T1000 (cell line): ENCODE data around the gene ANKZF1.

Source experiments
- DNase-seq: peaks from one replicate; lab custom pipeline; 2025; ENCODE audit warnings: mixed read lengths; lab: John Stamatoyannopoulos, UW

ANKZF1 gene

GRCh38 chr2:219228041-219228910 lies 1.3 kb upstream of the ANKZF1 start:
- DNase-seq = no peak

- no peak for DNase-seq
Measured at GRCh38 chr2:219228911-219229304, 698 bp upstream of the ANKZF1 start.

- no peak for DNase-seq
Measured at GRCh38 chr2:219230059-219230540, 494 bp downstream of the ANKZF1 start.

- DNase-seq = no peak
Measured at GRCh38 chr2:219234331-219234730, 4.7 kb downstream of the ANKZF1 start.

GRCh38 chr2:219243291-219243761 lies 13.7 kb downstream of the ANKZF1 start:
- no peak for DNase-seq

GRCh38 chr2:219244789-219245147 lies 15.2 kb downstream of the ANKZF1 start:
- no peak for DNase-seq

- peak; percentile 78 for DNase-seq
Measured at GRCh38 chr2:219245148-219245898, 15.7 kb downstream of the ANKZF1 start, which contains the start of the genes GLB1L and STK16. Gene GLB1L, minus strand, starts transcription at chr2:219245444. Its CDS starts 1,871 bp downstream, at chr2:219243573. Gene STK16, plus strand, starts transcription at chr2:219245479. Its CDS starts 521 bp downstream, at chr2:219246000.

- no peak for DNase-seq
Measured at GRCh38 chr2:219245899-219246230, 16.3 kb downstream of the ANKZF1 start.

GRCh38 chr2:219246559-219246958 lies 17.0 kb downstream of the ANKZF1 start:
- DNase-seq = no peak

GRCh38 chr2:219247678-219248642 lies 18.4 kb downstream of the ANKZF1 start:
- no peak for DNase-seq

- DNase-seq = no peak
Measured at GRCh38 chr2:219248845-219249202, 19.2 kb downstream of the ANKZF1 start.

GRCh38 chr2:219249203-219249980 lies 19.8 kb downstream of the ANKZF1 start:
- peak; percentile 76 for DNase-seq

GRCh38 chr2:219250049-219250781 lies 20.6 kb downstream of the ANKZF1 start:
- DNase-seq = no peak

GRCh38 chr2:219251656-219252055 lies 22.1 kb downstream of the ANKZF1 start:
- DNase-seq = no peak

- no peak for DNase-seq
Measured at GRCh38 chr2:219252084-219252483, 22.5 kb downstream of the ANKZF1 start.

- DNase-seq = no peak
Measured at GRCh38 chr2:219252570-219252899, 22.9 kb downstream of the ANKZF1 start.

GRCh38 chr2:219252900-219253752 lies 23.5 kb downstream of the ANKZF1 start, which contains the start of gene TUBA4B:
Gene TUBA4B, plus strand, starts transcription at chr2:219253243. Its CDS starts 165 bp downstream, at chr2:219253408.
- DNase-seq = no peak

GRCh38 chr2:219253753-219254589 lies 24.4 kb downstream of the ANKZF1 start, which contains the start of gene TUBA4A:
Gene TUBA4A, minus strand, starts transcription at chr2:219253918. Its CDS starts 60 bp downstream, at chr2:219253858.
- DNase-seq = peak; percentile 26
